ENCODE results near the gene ZKSCAN1.

DNA sequence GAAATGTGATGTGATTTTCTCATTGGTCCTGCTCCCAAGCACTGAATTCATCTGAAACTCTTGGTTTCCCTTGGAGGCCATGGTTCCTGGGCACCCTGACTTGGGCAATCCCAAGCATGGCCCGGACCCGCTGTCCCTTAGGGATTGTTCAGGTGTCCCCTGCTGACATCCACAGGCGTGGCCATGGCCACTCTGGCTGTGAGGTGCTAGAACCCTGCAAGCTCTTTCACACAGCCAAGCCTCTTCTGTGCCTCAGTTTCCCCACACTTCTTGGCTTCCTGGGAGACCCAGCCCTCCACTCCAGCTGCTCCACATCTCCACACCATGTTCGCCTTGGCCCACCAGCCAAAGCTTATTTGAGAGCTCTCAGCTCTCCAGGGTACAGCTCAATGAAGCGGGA is 27.6 kb upstream of the ZKSCAN1 start:
- TF ChIP-seq POLR2A (IDR thresholded peaks at IDR 0.05; ENCODE audit: low read length) = no peak
- no peak for TF ChIP-seq GATA1 (IDR thresholded peaks at IDR 0.05; ENCODE audit: low read depth, low read length)

Measured in erythroblast (primary cell).